B cell (primary cell): ENCODE measurements around the gene KCTD17. TPM values are rescaled to one million over a fixed set of nuclear protein-coding genes. Genes with fewer than 3 reads are reported as not detected.

ENCODE experiments used
- ATAC-seq: fragments of 200-7000 bp; cut with Tn5 transposase; one replicate; pipeline ENCODE4 v1.10.0; 2021; ENCODE audit warnings: low read depth, mild to moderate bottlenecking, moderate number of reproducible peaks, moderate library complexity
- CTCF ChIA-PET: fragments of 350-600 bp; sonication (Branson Sonifier 250); formaldehyde crosslinking; loops from one replicate; lab custom pipeline; 2021; ENCODE audit warnings: antibody characterized with exemption, inconsistent platforms; lab: Charles Lee
- POLR2A ChIA-PET: fragments of 350-600 bp; sonication (Branson Sonifier 250); formaldehyde crosslinking; loops from one replicate; lab custom pipeline; 2021; ENCODE audit warnings: antibody characterized with exemption; lab: Charles Lee
- DNase-seq: peaks from one replicate; pipeline ENCODE4 v3.0.0; 2013
- H2AFZ ChIP-seq: 2 replicates; pipeline ENCODE4 v1.6.1; 2012; ENCODE audit warnings: mild to moderate bottlenecking, low read depth, low read length; ENCODE audit not compliant: insufficient read depth, poor library complexity, severe bottlenecking
- H3K27ac ChIP-seq, 2 donors: 1 replicate in 1 of 2; 2 replicates in 1 of 2; pipeline ENCODE4 v1.5.1; 2012 to 2013; ENCODE audit warnings: low read length in 2 of 2, mild to moderate bottlenecking in 2 of 2, moderate library complexity in 1 of 2
- H3K27me3 ChIP-seq, 4 experiments: fragments of 200-600 bp in 1 of 4; sonication (generic) in 1 of 4; replicated peaks in 1 of 4; 1 replicate in 2 of 4; 2 replicates in 2 of 4; pipeline versions ENCODE4 v1.6.1 to v1.7.0; 2013 to 2016; ENCODE audit warnings: low read length in 3 of 4, mild to moderate bottlenecking in 2 of 4, mixed read lengths in 1 of 4, moderate library complexity in 1 of 4; ENCODE audit not compliant: insufficient read depth in 4 of 4, control insufficient read depth in 3 of 4; ENCODE audit errors: control extremely low read depth in 1 of 4
- H3K36me3 ChIP-seq, 2 experiments: replicated peaks in 1 of 2; 1 replicate in 1 of 2; 2 replicates in 1 of 2; pipeline versions ENCODE4 v1.6.1 to v1.7.1; 2013; ENCODE audit warnings: low read length in 1 of 2; ENCODE audit not compliant: insufficient read depth in 2 of 2, control insufficient read depth in 1 of 2; ENCODE audit errors: control extremely low read depth in 1 of 2, extremely low read depth in 1 of 2
- H3K4me1 ChIP-seq, 2 donors: fragments of 200-600 bp in 1 of 2; sonication (generic) in 1 of 2; 1 replicate in 1 of 2; 2 replicates in 1 of 2; pipeline versions ENCODE4 v1.5.1 to v1.6.1; 2013 to 2017; ENCODE audit warnings: low read length in 2 of 2; ENCODE audit not compliant: control insufficient read depth in 2 of 2, insufficient read depth in 2 of 2
- H3K4me2 ChIP-seq: replicated peaks from 2 replicates; pipeline ENCODE3; 2012; ENCODE audit warnings: mild to moderate bottlenecking, low read depth, low read length; ENCODE audit not compliant: poor library complexity, severe bottlenecking
- H3K4me3 ChIP-seq, 5 experiments: fragments of 200-600 bp in 1 of 5; sonication (generic) in 1 of 5; 1 replicate in 3 of 5; 2 replicates in 2 of 5; pipeline versions ENCODE4 v1.5.1 to v1.7.0; 2011 to 2016; ENCODE audit warnings: low read length in 4 of 5, mild to moderate bottlenecking in 4 of 5, low read depth in 2 of 5, control low read depth in 1 of 5, moderate library complexity in 1 of 5; ENCODE audit not compliant: insufficient read depth in 1 of 5; ENCODE audit errors: control extremely low read depth in 1 of 5, extremely low read depth in 1 of 5
- H3K79me2 ChIP-seq: fragments of 200-600 bp; sonication (generic); one replicate; pipeline ENCODE4 v1.6.0; 2016; ENCODE audit warnings: low read length; ENCODE audit not compliant: control insufficient read depth, insufficient read depth
- H3K9ac ChIP-seq: fragments of 200-600 bp; sonication (generic); 2 replicates; pipeline ENCODE4 v1.6.1; 2017; ENCODE audit warnings: mild to moderate bottlenecking, low read length, moderate library complexity
- H3K9me3 ChIP-seq, 3 donors: one replicate each; pipeline versions ENCODE4 v1.6.1 to v1.7.1; 2013; ENCODE audit warnings: low read length in 2 of 3; ENCODE audit not compliant: control insufficient read depth in 2 of 3, insufficient read depth in 1 of 3; ENCODE audit errors: control extremely low read depth in 1 of 3
- H4K20me1 ChIP-seq: 2 replicates; pipeline ENCODE4 v1.6.0; 2012; ENCODE audit warnings: mild to moderate bottlenecking, low read length; ENCODE audit not compliant: insufficient read depth, control insufficient read depth, poor library complexity, severe bottlenecking
- H3K27ac Mint-ChIP-seq: one replicate; pipeline ENCODE4 v1.8.0; 2021; ENCODE audit warnings: mixed read lengths
- H3K27me3 Mint-ChIP-seq: one replicate; pipeline ENCODE4 v1.8.0; 2021; ENCODE audit warnings: mixed read lengths
- H3K4me1 Mint-ChIP-seq: one replicate; pipeline ENCODE4 v1.8.0; 2021; ENCODE audit warnings: mixed read lengths
- H3K4me3 Mint-ChIP-seq: one replicate; pipeline ENCODE4 v1.8.0; 2021; ENCODE audit warnings: mixed read lengths
- H3K9me3 Mint-ChIP-seq: one replicate; pipeline ENCODE4 v1.8.0; 2022; ENCODE audit warnings: mixed read lengths; ENCODE audit not compliant: insufficient read depth
- EZH2 ChIP-seq: IDR thresholded peaks from 2 replicates; pipeline ENCODE4 v1.6.1; 2012; ENCODE audit warnings: borderline replicate concordance, low read depth, mild to moderate bottlenecking, moderate library complexity, low read length; ENCODE audit not compliant: insufficient read depth, poor library complexity, severe bottlenecking
- whole genome bisulfite sequencing: methylation state at CpG from one replicate; pipeline ENCODE4 v1.1.5; 2013; ENCODE audit warnings: missing lambda C conversion rate; ENCODE audit not compliant: insufficient coverage; 5-methylcytosine and 5-hydroxymethylcytosine counted together
- intact Hi-C: fragments of 100-400 bp; cut with micrococcal nuclease; formaldehyde crosslinking; loops from one replicate; pipeline ENCODE4 v1.10.0; 2022
- polyA plus RNA-seq: library from polyadenylated mRNA; depleted of rRNA; stranded (reverse); fragments of >200 nt; gene quantifications from 2 replicates; pipeline ENCODE4 v1.2.3, GENCODE V29; 2012
- total RNA-seq, 2 donors: library from RNA; stranded (reverse); fragments of 120-200 nt in 1 of 2; gene quantifications; 1 replicate in 1 of 2; 2 replicates in 1 of 2; pipeline versions ENCODE4 v1.2.3 to v1.2.4, GENCODE V29; 2013 to 2022
- TF ChIP-seq, protein P1 (sequence below): fragments of 200-600 bp; IDR thresholded peaks from one replicate; pipeline ENCODE4 v1.8.0; 2022; ENCODE audit warnings: antibody characterized with exemption, mild to moderate bottlenecking

Gene KCTD17
- total and polyA plus RNA-seq, 2 donors (not counting 1 experiment from before 2014, with no cell fraction given) = 29.0 to 41.3 TPM

DNA sequence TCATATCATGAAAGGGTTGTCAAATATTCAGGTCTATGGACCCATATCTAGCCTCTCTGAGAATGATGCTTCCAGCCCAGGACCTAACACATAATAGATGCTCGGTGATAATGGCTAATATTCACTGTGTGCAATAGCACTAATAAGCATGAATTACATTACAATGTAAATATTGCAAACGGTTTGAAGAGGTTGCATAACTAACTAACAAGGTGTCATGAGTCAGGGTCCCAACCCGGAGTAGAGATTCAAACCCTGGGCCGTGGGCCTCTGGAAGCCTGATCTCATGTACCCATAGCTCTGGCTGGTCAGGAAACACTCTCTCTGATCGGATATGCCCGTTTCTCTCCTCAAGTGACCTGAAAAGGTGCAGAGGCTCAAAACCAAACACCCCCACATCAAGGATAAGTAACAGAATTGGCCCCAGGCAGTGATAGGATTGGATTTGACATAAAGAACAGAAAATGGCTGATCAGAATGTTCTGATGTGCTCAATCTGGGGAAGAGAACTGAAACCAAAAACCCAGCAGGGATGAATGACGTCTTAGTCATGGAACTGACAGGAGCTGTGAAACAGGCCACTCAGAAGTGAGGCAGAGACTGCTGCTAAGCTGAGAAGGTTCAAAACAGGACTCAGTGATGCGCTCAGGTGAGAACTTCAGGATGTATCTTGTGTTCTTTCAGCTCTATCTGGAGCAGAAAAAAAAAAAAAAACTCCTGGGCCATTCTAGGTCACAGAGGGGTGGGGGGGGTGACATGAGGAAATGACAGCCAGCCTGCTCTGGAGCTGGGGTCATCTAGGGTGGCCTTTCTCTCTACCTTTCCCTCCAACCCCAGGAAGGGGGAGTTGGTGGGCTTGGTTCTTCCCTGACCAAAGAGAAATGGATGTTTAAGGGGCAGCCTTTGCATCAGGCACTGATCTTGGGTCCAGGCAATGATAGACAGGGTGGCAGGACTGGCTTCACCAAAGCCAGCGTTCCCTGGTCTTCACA is 6.6 kb upstream of the KCTD17 start:
- no peaks in the 10 kb centered on the region for H3K9me3 Mint-ChIP-seq
- Histone ChIP-seq H3K4me2 (peak overlapping the region; percentile 20), H3K27me3 (no peaks in the 10 kb centered on the region), H3K27ac (no peak overlapping the region), H3K79me2 (no peaks in the 10 kb centered on the region), H3K4me1 (peaks cover 9 to 14% of the 10 kb centered on the region in 2 donors), H3K4me3 (no peak overlapping the region), H3K36me3 (no peaks in the 10 kb centered on the region), H3K9ac (no peak overlapping the region), H3K9me3 (no peaks in the 10 kb centered on the region), H4K20me1 (no peaks in the 10 kb centered on the region), H2AFZ (peak overlapping the region; percentile 40)
- 65% methylated on average over 5 of the region's 9 CpGs for WGBS
- ChIA-PET POLR2A (interaction anchor here (0.8 kb wide), 1 partner anchor 67 kb away, joined by 3 read pairs; no protein-coding TSS in a partner anchor), CTCF (interaction anchor here (0.9 to 2.2 kb wide), 15 partner anchors 9 to 498 kb away, joined by 3 to 10 read pairs (median 4); partner anchors contain the start of genes IFT27, MPST and TST)
- no peak for TF ChIP-seq EZH2
- TF ChIP-seq, protein P1, sequence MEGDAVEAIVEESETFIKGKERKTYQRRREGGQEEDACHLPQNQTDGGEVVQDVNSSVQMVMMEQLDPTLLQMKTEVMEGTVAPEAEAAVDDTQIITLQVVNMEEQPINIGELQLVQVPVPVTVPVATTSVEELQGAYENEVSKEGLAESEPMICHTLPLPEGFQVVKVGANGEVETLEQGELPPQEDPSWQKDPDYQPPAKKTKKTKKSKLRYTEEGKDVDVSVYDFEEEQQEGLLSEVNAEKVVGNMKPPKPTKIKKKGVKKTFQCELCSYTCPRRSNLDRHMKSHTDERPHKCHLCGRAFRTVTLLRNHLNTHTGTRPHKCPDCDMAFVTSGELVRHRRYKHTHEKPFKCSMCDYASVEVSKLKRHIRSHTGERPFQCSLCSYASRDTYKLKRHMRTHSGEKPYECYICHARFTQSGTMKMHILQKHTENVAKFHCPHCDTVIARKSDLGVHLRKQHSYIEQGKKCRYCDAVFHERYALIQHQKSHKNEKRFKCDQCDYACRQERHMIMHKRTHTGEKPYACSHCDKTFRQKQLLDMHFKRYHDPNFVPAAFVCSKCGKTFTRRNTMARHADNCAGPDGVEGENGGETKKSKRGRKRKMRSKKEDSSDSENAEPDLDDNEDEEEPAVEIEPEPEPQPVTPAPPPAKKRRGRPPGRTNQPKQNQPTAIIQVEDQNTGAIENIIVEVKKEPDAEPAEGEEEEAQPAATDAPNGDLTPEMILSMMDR = no peak
- H3K27me3 Mint-ChIP-seq = peaks cover 8% of the 10 kb centered on the region
- DNase-seq (peak; percentile 55), ATAC-seq (peak; percentile 16)
- no peak overlapping the region for H3K4me3 Mint-ChIP-seq
- peaks cover 15% of the 10 kb centered on the region for H3K4me1 Mint-ChIP-seq
- intact Hi-C loops = loop anchor here (1.0 to 10.0 kb wide), 3 partner anchors 190 to 498 kb away; no protein-coding TSS in a partner anchor
- peak overlapping the region; percentile 67 for H3K27ac Mint-ChIP-seq
